M059J (cell line): ENCODE data around the gene TEN1. TPM values are rescaled to one million over a fixed set of nuclear protein-coding genes. Genes with fewer than 3 reads are reported as not detected.

ENCODE experiments used
- DNase-seq: peaks from one replicate; pipeline ENCODE4 v3.0.0-alpha.2; 2012; ENCODE audit warnings: low read depth
- total RNA-seq: library from RNA; depleted of rRNA; stranded (reverse); fragments of >200 nt; shearing (Covaris generic); gene quantifications from 2 replicates; pipeline ENCODE4 v1.2.3, GENCODE V29; 2014

The TEN1 gene
- total RNA-seq, 1 experiment from 2014 or later, result 14.3 TPM

DNA sequence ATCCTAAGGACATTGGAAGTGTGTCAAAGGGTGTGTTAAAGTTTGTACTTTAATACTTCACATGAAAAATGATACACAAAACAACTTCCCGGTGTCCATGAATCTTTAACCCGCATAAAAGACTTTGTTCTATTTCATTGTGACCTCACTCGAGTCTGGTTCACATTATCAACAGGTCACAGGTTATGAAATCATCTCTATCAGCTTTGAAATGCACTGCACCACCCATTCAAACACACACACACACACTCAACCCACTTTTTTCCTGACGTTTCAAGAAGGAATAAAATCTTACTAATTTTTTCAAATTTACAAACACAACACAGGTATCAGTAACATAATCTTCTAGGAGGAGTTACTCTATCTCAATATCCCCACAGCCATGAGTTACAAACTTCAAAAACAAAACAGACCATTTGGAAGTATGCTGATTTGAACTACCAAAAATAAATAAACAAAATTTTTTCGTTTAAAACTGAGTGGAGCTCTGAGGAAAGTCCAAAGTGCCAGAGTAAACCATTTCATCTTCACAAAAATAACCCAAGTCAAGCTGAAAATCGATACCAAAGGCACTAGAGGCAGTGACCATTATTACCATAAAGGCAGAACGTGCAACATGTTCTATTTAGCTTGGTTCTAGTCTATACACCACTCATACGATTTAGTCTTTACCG lies 2.7 kb upstream of the TEN1 start:
- DNase-seq, result no peak

DNA sequence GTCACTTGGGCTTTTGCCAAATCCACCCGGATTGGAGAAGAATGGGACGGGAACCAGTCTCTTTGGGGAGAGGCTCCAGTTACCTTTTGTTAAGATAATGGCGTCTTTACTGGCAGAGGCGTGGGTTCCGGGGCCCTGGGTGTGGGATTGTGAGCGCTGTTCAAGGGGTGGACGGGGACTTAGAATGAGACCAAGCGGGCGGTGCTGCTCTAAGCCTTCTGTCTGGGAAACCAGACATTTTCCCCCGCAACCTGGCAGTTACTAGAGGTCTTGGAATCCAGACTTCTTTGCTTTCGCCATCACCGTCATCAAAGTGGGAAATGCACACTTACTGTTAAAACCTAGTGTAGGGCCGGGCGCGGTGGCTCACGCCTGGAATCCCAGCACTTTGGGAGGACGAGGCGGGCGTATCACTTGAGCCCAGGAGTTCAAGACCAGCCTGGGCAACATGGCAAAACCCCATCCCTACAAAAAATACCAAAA lies 706 bp downstream of the TEN1 start:
- no peak for DNase-seq

DNA sequence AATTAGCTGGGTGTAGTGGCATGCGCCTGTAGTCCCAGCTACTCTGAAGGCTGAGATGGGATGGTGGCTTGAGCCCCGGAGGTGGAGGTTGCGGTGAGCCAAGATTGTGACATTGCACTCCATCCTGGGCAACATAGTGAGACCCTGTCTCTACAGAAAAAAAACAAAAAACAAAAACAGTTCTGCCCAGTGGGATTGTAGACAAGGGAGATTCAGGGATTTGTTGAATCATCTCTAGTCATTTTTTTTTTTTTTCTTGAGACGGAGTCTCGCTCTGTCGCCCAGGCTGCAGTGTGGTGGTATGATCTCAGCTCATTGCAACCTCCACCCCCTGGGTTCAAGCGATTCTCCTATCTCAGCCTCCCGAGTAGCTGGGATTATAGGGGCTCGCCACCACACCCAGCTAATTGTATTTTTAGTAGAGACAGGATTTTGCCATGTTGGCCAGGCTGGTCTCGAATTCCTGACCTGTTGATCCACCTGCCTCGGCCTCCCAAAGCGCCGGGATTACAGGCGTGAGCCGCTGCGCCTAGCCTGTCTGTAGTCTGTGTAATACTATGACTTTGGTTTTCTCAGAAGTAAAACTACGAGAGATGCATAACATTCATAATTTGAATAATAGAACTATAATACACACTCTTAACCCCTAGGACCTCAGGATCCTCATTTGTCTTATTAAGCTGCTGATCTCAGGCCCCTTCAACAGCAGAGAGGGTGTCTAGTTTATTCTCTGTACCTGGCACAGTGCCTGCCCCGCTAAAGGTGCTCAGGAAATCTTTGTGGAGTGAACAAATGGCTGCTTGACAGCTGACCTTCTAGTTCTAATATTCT lies 1.4 kb downstream of the TEN1 start:
- no peak for DNase-seq

DNA sequence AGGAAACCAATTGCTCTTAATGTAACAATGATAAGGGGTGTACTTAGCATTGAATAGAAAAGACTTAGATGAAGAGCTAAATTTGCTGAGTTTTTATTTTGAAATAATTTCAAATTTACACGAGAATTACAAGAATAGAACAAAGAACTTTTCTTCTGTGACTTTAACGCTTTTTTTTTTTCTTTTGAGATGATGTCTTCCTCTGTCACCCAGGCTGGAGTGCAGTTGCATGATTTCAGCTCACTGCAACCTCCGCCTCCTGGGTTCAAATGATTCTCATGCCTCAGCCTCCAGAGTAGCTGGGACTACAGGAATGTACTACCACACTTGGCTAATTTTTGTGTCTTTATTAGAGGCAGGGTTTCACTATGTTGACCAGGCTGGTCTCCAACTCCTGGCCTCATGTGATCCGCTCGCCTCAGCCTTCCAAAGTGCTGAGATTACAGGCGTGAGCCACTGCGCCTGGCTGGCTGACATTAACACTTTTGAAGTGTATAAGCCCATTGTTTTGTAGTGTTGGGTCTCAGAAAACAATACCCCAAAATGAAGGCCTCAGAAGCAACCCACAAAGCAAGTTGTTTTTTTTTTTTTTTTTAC lies 2.1 kb downstream of the TEN1 start:
- no peak for DNase-seq

DNA sequence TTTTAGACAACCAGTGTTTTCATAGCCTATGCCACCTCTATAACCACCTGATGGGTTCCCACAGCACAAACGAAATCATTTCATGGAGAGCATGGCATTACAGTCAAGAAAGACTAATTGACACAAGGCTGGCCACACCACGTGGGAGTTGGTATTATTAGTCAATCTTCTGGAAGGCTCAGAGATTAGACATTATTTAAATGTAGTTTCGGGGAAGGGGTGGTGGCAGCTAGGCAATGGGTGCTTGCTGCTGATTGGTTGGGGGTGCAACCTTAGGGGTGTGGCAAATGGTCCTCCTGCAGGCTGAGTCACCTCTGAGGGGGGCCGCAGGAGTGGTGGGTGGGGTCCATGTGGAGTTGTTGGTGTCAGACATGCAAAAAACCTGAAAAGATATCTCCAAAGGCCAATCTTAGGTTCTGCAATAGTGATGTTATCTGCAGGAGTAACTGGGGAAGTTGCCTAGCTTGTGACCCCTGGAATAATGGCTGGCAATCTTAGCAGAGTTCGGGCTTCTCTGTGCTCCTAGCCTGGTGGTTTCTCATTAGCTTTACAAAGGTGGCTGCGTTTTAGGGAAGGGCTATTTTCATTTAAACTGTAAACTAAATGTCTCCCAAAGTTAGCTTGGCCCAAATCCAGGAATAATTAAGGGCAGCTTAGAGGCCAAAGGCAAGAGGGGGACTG lies 4.6 kb downstream of the TEN1 start:
- DNase-seq, result peak; percentile 12

DNA sequence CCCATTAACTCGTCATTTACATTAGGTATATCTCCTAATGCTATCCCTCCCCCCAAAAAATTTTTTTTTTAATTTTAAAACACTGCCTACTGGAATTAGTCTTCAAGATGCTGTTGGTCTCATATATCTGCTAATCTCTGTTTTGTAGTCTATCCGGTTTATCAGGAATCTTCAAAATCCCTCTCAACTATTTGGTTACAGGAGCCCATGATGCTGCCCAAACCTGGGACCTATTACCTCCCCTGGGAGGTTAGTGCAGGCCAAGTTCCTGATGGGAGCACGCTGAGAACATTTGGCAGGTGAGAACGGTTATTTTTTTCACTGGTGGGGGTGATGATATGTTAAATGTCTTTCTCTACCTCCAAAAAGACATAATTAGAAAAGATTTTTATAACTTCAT lies 6.9 kb downstream of the TEN1 start:
- no peak for DNase-seq

DNA sequence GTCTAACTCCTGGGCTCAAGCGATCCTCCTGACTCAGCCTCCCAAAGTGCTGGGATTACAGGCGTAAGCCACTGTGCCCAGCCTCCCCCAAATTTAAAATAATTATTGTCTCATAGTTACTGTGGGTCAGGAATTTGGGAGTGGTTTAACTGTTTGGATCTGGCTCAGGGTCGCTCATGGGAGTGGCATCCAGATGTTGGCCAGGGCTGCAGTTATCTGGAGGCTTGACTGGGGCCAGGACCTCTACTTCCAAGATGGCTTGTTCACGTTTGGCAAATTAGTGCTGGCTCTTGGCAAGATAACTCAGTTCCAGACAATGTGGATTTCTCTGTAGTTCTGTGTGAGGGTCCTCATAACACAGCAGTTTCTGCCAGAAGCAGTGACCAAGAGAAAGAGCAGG lies 8.0 kb downstream of the TEN1 start:
- no peak for DNase-seq

DNA sequence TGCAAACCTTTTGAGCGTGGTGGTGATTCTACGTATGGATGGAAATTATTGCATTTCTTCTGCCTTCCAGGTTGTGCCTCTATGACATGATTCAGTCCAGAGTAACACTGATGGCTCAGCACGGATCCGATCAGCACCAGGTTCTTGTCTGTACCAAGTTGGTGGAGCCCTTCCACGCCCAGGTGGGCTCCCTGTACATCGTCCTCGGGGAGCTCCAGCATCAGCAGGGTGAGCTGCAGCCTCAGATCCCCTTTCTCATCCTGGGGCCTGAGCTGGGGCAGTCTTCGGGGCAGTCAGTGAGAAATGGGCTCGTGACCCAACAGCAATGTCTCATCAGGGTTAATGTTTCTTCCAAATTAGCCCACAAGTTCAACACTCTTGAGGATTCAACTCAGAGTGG lies 12.4 kb downstream of the TEN1 start:
- no peak for DNase-seq

DNA sequence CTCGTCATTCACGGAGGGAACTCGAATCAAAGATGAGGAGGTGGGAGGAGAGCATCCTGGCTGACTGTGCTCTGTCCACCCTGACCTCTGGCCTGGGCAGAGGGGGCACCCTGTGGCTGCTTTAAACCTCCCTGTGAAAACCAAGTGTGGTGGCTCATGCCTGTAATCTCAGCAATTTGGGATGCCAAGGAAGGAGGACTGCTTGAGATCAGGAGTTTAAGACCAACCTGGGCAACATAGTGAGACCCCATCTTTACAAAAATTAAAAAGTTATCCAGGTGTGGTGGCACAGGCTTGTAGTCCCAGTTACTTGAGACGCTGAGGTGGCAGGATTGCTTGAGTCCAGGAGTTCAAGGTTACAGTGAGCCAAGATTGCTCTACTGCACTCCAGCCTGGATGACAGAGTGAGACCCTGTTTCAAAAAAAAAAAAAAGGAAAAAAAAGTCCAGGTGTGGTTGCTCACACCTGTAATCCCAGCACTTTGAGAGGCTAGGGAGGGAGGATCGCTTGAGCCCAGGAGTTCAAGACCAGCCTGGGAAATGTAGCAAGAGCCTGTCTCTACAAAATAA lies 15.8 kb downstream of the TEN1 start:
- no peak for DNase-seq

DNA sequence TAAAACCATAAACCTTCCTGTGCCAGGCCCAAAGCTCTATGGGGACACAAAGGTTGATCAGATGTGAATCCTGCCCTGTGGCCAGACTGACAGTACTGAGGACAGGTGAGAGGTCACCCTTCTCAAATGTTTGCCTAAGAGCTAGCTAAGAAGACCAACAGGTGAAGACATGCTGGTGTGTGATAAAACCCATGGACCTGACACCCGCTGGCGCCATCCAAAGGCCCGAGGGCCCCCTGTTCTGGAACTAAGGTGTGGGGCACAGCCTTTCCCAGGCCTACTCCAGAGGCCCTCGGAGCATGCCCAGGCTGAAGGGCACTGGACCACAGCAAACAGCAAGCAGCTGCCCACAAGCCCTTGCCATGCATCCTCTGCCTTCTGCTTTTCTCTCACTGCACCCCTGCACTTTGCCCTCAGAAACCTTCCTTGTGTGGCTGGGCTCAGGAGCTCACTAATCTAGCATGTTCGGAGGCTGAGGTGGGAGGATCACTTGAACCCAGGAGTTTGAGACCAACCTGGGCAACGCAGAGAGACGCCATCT lies 16.4 kb downstream of the TEN1 start:
- DNase-seq, result no peak

DNA sequence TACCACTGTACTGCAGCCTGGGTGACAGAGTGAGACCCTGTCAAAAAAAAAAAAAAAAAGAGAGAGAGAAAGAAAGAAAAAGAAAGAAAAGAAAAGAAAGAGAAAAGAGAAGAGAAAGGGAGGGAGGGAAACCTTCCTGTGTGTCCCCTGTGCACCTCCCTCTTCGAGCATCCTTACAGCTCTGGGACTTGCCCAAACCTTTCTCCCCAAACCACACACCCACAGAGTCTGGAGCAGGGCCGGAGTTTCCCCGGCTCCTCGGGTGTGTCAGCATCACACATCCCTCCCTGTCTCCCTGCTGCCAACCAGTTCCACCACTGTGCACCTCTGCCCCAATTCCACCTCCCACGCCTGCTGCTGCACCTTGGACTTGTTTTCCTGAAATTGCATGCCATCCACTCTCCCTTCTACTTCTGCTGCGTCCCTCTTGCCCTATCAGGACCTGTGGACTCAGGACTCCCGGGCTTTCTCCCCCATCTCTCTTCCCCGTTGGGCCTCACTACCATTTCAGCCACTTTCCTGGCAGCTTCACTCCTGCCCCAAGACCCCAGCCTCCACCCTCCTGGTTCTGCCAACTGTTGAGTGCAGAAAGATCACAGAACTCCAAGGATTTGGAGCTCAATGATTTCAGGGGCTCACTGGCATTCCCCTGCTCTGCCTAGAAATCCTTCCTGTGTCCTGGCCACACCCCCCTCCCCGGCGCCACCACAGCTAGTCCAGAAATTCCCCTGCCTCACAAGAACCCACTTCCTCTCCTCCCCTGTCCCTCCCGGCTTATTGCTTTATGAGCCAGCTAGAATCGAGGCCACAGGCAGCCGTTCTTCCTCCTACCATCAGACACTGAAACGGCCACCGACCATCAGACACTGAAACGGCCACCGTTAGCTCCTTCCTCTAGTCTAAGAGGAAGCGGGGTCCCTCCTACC lies 17.9 kb downstream of the TEN1 start:
- peak; percentile 77 for DNase-seq

DNA sequence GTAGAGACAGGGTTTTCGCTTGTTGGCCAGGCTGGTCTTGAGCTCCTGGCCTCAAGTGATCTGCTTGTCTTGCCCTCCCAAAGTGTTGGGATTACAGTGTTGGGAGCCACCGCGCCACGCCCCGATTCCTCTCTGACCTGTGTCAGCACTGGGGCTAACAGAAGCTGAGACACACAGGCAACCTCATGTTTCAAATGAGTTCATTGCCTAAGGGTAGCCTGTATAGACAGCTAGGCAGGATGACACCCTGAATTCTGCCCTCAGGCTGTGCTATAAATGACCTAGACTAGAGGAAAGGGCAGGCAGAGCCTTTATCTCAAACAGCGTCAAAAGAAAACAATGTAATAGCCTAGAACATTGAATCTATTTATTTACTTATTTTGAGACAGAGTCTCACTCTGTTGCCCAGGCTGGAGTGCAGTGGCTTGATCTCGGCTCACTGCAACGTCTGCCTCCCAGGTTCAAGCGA lies 19.3 kb downstream of the TEN1 start:
- peak; percentile 61 for DNase-seq

DNA sequence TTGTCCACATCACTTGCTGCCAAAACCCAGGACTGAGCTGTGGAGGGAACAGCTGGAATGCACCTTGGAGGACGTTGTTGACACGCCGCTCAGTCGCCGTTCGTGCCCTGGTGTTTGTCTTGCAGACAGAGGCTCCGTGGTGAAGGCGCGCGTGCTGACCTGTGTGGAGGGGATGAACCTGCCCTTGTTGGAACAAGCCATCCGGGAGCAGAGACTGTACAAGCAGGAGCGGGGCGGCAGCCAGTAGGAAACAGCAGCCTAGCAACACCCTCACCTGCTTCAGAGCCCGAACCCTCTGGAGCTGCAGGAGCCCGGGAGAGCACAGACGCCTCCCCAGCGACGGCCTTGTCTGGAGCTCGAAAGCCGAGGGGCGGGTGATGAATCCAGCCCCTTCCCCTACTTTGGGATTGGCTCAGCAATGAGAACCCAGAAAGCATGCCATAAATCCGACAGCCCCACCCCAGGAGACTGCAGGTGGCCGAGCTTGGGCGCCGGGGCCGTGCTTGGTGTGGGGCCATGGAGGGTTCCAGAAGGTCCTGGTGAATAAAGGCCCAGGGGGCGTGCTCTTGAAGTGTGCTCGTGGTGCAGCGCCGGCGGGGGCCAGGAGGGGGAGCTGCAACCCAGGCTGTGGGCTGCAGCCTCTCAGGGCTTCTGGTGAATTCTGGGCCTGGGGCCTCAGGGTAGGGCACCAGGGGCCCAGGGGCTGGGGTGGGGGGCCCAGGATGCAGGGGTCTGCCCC lies 21.1 kb downstream of the TEN1 start:
- peak; percentile 30 for DNase-seq

DNA sequence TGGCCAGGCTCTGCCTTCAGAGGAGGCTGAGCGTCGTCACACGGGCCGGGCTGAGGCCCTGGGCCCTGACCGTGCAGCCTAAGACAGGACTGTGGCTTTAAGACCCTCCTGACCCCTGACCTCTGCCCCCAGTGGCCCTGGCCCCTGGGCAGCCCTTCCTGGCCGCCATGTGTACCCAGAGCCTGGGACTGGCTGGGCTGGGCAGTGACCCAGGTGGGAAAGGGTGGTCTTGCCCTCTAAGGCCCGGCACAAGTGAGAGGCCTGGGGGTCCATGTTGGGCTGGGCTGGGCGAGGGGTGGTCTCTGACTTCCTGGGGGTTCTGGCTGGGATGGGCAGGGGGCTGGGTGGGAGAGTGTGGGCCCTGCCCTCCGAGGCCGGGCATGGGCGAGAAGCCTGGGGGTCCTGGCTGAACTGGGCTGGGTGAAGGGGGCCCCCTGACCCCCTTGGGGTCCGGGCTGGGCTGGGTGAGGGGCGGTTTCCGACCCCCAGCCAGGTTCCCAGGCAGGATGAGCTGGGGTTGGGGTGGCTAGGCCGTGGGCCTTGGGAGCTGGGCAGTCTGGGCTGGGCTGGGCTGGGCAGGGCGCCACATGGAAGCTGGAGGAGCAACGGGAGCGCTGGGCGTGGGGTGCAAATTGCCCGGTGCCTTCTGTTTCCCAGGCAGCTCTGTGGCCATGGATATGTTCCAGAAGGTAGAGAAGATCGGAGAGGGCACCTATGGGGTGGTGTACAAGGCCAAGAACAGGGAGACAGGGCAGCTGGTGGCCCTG lies 21.9 kb downstream of the TEN1 start, which contains the start of gene CDK3:
CDK3 (plus strand) TSS at position 101 of the 767 bp plus-strand sequence; CDS start at position 672, 571 bp downstream.
- DNase-seq, result no peak

DNA sequence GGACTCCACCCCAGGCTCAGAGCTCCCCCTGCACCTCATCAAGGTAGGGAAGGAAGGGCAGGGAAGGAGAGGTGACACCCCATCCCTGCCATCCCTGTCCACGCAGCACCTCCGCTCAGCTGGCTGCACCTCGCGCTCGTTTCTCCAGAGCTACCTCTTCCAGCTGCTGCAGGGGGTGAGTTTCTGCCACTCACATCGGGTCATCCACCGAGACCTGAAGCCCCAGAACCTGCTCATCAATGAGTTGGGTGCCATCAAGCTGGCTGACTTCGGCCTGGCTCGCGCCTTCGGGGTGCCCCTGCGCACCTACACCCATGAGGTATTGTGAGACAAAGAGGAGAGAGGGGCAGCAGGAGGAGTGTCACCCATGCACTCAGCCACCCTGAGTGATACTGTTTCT lies 23.1 kb downstream of the TEN1 start:
- DNase-seq, result no peak

DNA sequence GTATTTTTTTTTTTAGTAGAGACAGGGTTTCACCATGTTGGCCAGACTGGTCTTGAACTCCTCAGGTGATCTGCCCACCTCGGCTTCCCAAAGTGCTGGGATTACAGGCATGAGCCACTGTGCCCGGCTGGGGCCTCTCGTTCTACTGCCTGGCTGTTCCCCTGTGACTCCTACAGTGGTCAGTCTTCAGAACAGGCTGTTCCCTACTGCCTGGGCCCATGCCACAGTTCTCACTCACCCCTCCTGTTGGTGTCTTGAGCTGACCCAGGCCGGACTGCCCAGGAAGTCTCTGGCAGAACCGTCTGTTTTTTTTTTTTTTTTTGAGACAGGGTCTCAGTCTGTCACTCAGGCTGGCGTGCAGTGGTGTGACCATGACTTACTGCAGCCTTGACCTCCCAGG lies 24.9 kb downstream of the TEN1 start:
- no peak for DNase-seq

DNA sequence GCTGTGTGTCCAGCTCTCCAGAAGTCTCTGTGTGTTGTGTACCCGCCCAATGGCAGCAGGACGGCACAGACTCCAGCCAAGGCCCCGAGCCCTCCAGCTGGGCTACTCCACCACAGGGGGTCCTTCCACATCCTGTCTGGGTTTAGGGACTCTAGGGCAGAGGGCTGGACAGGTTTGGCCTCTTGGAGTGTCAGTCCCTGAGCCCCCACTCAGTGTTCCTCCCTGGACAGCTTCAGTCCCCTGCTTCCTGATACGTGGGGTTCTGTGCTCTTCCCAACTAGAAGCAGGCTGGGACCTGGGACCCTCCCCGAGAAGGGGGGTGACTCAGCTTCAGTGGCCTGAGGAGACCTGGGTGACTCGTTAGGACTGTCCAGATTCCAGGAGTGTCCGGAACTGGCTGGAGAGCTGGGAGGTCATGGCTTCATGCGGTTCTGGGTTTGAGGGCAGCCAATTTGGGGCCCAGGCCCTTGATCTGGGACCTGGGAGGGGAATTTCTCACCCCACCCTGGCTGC lies 25.8 kb downstream of the TEN1 start:
- DNase-seq, result no peak
